Hepatocyte (in vitro differentiated cells): ENCODE data around the gene TACC2.

Experiments used
- EZH2 ChIP-seq: fragments of 200-600 bp; sonication (generic); IDR thresholded peaks from 2 replicates; pipeline ENCODE4 v1.6.1; 2016; ENCODE audit warnings: antibody characterized with exemption, mild to moderate bottlenecking, borderline replicate concordance
- TF ChIP-seq, protein P1 (sequence below): fragments of 200-600 bp; sonication (generic); IDR thresholded peaks from 2 replicates; pipeline ENCODE4 v1.5.1; 2016; ENCODE audit warnings: antibody characterized with exemption, mild to moderate bottlenecking; ENCODE audit not compliant: poor library complexity

DNA sequence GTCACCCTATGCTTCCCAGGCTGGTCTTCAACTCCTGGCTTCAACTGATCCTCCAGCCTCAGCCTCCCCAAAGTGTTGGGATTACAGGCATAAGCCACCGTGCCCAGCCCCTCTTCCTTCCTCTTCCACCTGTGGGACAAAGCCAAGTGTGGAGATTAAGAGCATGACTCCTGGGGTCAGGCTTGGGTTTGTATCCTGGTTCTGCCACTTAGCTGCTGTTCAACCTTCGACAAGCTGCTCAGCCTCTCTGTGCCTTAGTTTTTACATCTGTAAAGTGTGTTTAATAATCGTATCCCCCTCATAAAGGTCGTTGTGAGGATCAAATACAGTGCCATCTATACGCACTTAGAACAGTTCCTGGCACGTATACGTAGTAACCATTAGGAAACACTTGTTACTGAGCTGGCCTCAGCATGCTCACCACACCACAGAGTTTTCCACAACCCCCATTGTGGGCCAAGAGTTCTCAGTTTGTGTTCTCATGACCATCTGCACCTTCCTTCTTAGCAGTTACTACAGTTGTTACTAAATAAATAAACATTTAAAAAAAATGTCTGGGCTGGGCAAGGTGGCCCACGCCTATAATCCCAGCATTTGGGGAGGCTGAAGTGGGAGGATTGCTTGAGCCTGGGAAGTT is 141.6 kb downstream of the TACC2 start:
- TF ChIP-seq, protein P1, sequence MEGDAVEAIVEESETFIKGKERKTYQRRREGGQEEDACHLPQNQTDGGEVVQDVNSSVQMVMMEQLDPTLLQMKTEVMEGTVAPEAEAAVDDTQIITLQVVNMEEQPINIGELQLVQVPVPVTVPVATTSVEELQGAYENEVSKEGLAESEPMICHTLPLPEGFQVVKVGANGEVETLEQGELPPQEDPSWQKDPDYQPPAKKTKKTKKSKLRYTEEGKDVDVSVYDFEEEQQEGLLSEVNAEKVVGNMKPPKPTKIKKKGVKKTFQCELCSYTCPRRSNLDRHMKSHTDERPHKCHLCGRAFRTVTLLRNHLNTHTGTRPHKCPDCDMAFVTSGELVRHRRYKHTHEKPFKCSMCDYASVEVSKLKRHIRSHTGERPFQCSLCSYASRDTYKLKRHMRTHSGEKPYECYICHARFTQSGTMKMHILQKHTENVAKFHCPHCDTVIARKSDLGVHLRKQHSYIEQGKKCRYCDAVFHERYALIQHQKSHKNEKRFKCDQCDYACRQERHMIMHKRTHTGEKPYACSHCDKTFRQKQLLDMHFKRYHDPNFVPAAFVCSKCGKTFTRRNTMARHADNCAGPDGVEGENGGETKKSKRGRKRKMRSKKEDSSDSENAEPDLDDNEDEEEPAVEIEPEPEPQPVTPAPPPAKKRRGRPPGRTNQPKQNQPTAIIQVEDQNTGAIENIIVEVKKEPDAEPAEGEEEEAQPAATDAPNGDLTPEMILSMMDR: no peak
- no peak for TF ChIP-seq EZH2
